Nephron (organoid): ENCODE results near the gene VSTM2L.

Experiments
- H3K27ac Mint-ChIP-seq, 3 experiments: 2 replicates each; pipeline ENCODE4 v1.8.0; 2020; ENCODE audit warnings: mixed read lengths in 3 of 3, mild to moderate bottlenecking in 2 of 3, moderate library complexity in 1 of 3
- H3K27me3 Mint-ChIP-seq: 2 replicates; pipeline ENCODE4 v1.8.0; 2021; ENCODE audit warnings: low read depth, mild to moderate bottlenecking, moderate library complexity, mixed read lengths
- H3K36me3 Mint-ChIP-seq: 2 replicates; pipeline ENCODE4 v1.8.0; 2020; ENCODE audit warnings: low read depth, mixed read lengths
- H3K4me1 Mint-ChIP-seq: 2 replicates; pipeline ENCODE4 v1.8.0; 2020; ENCODE audit warnings: mixed read lengths
- H3K4me3 Mint-ChIP-seq, 3 experiments: 2 replicates each; pipeline ENCODE4 v1.8.0; 2020; ENCODE audit warnings: mild to moderate bottlenecking in 3 of 3, mixed read lengths in 3 of 3, moderate library complexity in 2 of 3
- H3K9me3 Mint-ChIP-seq: 2 replicates; pipeline ENCODE4 v1.8.0; 2020; ENCODE audit warnings: mixed read lengths
- CTCF ChIP-seq, 3 experiments: fragments of 200-600 bp; sonication (generic); IDR thresholded peaks; one replicate each; pipeline ENCODE4 v1.5.0; 2021; ENCODE audit warnings: antibody characterized with exemption in 3 of 3; ENCODE audit not compliant: unreplicated experiment in 3 of 3

VSTM2L gene

GRCh38 chr20:37928996-37929682, 26.2 kb downstream of the VSTM2L start:
- Mint-ChIP-seq H3K4me1 (no peaks in the 10 kb centered on the region), H3K4me3 (no peak overlapping the region), H3K27me3 (no peaks in the 10 kb centered on the region), H3K36me3 (no peaks in the 10 kb centered on the region), H3K27ac (peak overlapping the region in 1 of 3 experiments; percentile 11), H3K9me3 (no peaks in the 10 kb centered on the region)
- TF ChIP-seq CTCF (IDR thresholded peaks at IDR 0.05; ENCODE audit: unreplicated experiment in 3 of 3), result no peak

GRCh38 chr20:37929683-37930014, 26.7 kb downstream of the VSTM2L start:
- Mint-ChIP-seq H3K27ac (no peak overlapping the region), H3K4me3 (no peak overlapping the region), H3K9me3 (no peaks in the 10 kb centered on the region), H3K36me3 (no peaks in the 10 kb centered on the region), H3K4me1 (no peaks in the 10 kb centered on the region), H3K27me3 (no peaks in the 10 kb centered on the region)
- no peak for TF ChIP-seq CTCF (IDR thresholded peaks at IDR 0.05; ENCODE audit: unreplicated experiment in 3 of 3)

- H3K27me3 Mint-ChIP-seq, result no peaks in the 10 kb centered on the region
- no peak for TF ChIP-seq CTCF (IDR thresholded peaks at IDR 0.05; ENCODE audit: unreplicated experiment in 3 of 3)
- H3K4me3 Mint-ChIP-seq, result no peak overlapping the region
- no peaks in the 10 kb centered on the region for H3K4me1 Mint-ChIP-seq
- H3K36me3 Mint-ChIP-seq, result no peaks in the 10 kb centered on the region
- H3K9me3 Mint-ChIP-seq, result no peaks in the 10 kb centered on the region
- no peak overlapping the region for H3K27ac Mint-ChIP-seq
Measured at GRCh38 chr20:37931153-37931922, 28.4 kb downstream of the VSTM2L start.

GRCh38 chr20:37932074-37932473, 29.1 kb downstream of the VSTM2L start:
- Mint-ChIP-seq H3K9me3 (no peaks in the 10 kb centered on the region), H3K36me3 (no peaks in the 10 kb centered on the region), H3K27ac (no peak overlapping the region), H3K4me3 (no peak overlapping the region), H3K4me1 (no peaks in the 10 kb centered on the region), H3K27me3 (peaks cover 4% of the 10 kb centered on the region)
- TF ChIP-seq CTCF (IDR thresholded peaks at IDR 0.05; ENCODE audit: unreplicated experiment in 3 of 3), result no peak

- Mint-ChIP-seq H3K36me3 (no peaks in the 10 kb centered on the region), H3K27me3 (peaks cover 8% of the 10 kb centered on the region), H3K4me3 (no peak overlapping the region), H3K4me1 (peaks cover 7% of the 10 kb centered on the region), H3K9me3 (no peaks in the 10 kb centered on the region), H3K27ac (no peak overlapping the region)
- no peak for TF ChIP-seq CTCF (IDR thresholded peaks at IDR 0.05; ENCODE audit: unreplicated experiment in 3 of 3)
Measured at GRCh38 chr20:37932919-37933318, 30.0 kb downstream of the VSTM2L start.
